HG02610 (cell line): ENCODE data around the gene WFS1.
A peak's percentile ranks its signal among the peaks of the same experiment; 100 is the strongest.

Experiments used
- ATAC-seq: cut with Tn5 transposase; IDR thresholded peaks from one replicate; pipeline ENCODE4 v1.9.1; 2021; ENCODE audit warnings: mild to moderate bottlenecking, moderate library complexity; ENCODE audit not compliant: unreplicated experiment

The WFS1 gene

DNA sequence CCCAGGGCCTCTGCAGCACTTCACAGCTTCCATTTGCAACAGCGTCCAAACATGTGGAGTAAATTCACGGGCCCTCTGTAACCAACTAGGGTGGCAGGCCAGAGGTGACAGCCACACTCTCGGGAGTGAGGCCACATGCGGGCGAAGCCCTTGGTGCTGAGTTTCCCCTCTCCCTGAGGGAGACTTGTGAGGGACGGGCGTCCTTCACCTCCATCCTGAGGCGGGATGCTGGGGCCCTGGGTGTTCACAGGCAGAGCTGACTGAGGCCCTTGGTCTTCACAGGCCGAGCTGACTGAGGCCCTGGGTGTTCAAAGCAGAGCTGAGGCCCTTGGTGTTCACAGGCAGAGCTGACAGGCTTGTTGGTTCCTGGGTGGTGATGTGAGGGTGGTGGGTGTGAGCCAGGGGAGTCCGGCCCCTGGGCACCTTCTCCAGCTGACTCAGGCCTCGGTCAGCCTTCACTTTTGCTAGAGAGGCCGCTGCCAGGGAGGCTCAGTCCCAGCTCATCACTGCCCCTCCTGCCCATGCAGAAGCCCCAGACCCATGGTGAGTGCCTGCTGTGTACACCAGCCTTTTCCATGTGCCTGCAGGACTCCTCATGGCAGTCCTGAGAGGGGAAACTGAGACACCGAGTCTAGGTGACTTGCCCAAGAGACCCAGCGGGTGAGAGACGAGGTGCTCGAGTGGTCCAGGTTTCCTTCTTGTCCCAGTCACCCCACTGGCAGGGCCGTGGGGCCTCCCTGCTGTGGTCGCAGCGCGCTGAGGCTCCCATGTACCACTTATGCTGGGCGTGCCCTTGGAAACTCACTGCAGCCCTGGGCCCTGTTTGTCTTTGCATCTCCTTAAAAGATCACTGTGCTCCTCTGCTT, 8.5 kb downstream of the WFS1 start:
- ATAC-seq, result no peak

DNA sequence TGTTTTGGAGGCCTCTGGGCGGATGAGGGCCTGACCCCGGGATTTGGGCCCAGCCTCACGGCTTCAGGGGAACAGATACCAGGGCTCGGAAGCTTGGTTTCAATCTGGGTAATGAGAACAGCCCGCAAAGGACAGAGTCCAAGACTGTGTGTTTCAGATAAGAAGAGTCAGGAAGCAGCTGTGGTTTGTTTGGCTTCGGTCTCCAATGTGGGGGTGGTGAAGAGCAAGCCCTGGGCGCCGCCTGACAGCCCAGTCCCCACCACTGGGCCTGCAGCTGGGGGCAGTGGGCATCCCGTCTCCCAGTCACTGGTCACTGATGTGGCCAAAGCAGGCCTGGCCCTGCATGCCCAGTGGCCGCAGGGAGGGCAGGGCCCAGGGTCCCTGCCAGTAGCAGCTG, 9.1 kb downstream of the WFS1 start:
- ATAC-seq, result peak; percentile 80

DNA sequence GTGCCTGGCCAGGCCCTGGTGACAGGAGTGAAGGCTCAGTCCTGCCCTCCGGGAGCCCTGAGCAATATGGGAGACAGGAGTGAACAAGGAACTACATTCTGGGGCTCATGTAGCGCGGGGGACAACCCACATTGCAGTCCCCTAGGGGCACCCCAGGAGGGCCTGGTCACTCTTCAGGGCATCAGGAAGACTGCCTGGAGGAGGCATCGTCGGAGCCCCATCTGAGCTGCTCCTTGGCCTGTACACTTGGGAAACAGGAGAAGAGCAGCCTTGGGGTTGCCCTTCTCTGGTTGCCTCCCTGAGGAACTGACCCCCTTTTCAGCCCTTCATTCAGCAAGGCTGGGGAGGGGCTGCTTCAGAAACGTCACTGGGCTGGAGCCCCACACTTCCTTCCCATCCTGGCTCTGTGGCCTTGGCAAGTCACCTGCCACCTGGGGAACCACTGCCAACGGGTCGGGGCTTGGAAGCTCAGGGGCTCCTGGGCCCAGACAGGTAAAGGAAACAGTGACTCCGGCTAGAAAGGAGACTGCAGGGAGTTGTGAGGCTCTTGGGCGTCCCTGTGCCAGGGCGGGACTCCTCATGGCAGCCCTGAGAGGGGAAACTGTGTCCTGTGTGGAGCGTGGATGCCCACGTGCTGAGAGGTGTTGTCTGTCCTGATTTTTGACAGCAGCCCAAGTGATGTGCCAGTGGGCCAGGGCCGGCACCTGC, 10.1 kb downstream of the WFS1 start:
- ATAC-seq, result no peak

DNA sequence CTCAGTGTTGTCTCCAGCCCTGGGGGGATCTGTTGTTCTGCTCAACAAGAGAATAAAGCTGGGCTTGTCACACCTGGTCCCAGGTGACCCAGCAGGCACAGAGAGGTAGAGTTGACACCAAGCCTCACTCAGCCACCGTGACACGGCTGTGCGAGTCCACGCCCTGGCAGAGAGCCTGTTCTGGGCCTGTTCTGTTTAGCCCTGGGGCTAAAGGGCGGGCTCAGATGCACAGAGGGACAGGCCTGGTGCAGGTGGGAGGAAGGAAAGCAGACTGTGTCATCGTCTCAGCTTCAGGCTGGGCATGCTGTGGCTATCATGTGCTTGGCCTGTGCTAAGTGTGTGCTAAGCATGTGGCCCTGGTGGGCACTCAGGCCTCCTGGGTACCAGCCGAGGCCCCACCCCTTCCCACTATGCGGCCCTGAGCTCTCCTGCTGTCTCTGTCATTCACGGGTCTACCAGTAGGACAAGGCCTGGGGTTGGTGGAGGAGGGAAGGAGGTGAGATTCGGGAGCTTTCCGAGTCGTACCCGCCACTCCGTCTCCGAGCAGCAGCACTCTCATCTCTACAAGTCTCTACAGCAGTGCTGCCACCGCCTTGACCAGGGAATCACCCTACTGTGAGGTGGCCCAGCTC, 10.8 kb downstream of the WFS1 start:
- no peak for ATAC-seq

DNA sequence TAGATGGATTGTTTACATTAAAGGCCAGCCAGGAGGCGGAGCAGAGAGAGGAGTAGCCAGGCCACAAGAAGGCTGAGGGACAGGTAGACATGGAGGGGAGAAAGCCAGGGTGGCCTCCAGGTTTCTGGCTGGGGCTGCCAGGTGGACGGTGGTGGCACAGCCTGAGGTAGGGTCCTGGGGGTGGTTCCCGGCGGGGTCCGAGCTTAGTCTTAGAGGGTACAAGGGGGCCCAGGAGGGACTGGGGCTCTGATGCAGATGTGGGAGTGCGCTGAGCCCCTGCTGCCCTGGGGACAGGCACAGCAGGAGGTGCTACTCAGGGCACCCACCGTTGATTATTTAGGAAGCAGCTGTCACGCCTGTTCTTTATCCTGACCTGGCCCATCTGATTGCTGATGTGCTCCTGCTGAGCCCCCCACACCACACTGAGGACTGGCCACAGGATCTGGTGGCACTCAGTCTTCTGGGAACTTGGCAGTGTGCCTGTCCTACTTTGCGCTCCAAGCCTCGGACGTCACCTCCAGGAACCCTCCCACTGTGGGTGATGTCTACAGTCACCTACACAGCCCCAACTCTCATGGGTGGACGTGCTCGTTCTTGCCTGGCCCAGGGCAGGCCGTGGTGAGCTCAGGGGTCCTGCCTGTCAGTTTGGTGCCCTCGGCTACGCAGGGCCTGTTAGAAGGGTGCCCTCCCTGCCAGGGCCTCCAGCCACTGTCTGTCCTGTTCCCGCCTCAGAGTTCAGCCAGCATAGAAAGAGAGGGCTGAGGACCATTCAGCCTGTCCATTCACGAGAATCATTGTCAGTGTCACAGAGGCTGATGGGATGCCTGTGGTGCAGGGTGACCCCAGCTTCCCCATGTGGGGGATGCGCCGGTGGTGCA, 12.0 kb downstream of the WFS1 start:
- no peak for ATAC-seq

DNA sequence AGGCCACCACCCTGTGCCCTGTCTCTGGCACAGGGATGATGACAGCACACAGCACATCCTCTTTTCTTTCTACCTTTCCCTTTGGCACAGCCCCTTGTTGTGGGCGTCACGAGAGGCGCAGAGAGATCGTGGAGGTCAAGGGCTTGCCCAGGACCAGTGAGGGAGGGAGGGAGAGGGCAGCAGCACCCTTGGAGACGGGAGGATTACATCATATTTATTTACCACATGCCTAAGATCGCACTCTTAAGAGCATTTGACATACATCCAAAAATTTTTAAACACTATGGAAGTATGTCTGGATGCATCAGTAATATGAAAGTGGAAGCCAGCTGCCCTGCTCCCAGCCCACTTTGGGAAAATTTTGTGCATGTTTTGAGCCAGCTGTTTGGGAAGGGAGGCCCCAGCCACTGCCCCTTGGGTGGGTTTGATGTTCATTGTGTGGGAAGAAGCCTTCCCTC, 12.7 kb downstream of the WFS1 start:
- ATAC-seq, result no peak

DNA sequence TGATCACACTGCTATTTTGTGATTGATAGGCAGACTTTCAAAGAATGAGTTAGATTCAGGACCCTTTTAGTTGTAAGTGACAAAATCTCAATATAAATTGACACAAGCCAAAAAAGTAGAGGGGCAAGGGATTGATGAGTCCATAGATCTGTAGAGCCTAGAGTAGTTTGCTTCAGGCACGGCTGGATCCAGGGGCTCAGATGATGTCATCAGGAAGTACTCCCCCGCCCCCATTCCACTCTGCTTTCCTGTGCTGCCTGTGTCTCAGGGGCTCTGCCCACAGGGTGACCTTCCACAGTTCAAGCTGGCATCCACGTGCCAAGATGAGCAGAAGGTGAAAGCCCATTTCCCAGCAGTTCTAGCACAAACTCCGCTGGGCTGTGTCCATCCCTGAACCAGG, 13.6 kb downstream of the WFS1 start:
- no peak for ATAC-seq

DNA sequence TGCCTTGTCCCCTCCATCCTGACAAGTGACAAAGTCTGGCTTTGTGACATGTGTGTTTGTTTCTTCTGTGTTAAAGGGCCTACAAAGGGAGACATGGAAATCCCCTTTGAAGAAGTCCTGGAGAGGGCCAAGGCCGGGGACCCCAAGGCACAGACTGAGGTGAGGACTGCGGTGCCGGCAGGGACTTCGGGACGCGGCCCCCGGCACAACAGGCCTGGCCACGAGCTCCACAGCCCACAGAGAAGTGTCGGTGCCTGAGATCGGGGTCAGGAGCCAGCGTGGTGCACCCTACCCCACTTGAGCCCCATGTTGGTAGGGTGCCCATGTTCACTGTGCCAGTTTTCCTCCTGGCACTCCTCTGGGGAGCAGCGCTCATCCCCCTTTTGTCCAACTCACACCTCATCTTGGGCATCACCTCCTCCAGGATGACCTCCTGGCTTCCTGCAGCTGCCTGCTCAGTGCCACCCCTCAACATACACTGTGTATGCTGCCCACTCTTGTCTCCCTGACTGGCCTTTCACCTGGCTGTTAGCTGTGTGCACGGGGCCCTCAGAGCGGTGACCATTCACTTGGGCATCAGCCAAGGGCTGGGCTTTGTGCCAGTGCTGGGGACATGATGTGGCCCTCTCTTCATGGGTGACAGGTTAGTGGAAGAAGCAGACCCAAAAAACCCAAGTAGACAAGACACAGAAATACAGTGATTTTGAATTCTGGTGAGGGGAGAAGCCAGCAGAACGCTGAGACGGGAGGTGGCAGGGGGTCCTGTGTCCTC, 17.6 kb downstream of the WFS1 start:
- ATAC-seq, result no peak

DNA sequence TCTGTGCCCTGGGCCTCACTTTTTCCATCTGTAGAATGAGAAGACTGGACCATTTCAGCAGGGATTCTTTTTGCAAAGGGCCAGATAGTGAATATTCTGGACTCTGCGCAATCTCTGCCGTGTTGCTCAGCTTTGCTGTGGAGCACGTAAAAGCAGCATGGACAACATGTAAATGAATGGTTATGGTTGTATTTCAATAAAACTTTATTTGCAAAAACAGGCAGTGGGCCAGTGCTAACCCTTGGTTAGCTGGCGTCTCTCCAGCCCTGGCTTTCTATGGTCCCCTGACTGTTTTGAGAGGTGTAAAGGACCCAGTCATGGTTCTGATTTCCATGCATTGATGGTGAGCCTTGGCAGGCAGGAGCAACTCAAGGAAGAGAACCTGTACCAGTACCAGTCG, 18.7 kb downstream of the WFS1 start:
- ATAC-seq, result no peak

DNA sequence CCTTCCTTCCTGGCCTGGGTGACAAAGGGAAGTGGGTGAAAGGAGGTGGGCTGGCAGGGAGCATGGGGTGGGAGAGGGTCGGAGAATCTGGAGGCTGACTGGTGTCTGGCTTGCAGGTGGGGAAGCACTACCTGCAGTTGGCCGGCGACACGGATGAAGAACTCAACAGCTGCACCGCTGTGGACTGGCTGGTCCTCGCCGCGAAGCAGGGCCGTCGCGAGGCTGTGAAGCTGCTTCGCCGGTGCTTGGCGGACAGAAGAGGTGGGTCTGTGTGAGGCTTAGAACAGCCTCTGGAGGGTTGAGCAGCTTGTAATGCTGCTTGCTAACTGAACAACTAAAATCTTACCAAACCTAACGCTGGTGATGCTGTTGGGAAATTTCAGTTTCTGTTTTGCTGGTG, 19.2 kb downstream of the WFS1 start:
- ATAC-seq, result no peak

DNA sequence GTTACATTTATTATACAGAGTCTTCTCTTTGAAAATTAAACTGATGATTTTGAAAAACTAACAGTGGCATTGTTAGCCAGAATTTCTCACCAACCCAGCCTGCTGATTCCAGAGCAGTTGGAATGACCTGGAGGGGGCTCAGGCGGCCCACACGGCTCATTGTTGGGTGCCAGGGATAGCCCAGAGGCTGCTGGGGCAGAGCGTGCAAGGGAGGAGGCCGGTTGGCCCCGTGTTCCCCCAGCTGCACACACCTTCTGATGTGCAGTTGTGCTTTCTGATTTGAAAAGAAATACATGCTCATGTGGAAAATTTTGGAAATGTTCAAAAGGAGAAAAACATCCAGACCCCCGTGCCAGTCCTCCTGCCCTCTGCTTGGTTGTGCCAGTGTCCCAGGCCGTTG, 20.6 kb downstream of the WFS1 start:
- ATAC-seq, result no peak

DNA sequence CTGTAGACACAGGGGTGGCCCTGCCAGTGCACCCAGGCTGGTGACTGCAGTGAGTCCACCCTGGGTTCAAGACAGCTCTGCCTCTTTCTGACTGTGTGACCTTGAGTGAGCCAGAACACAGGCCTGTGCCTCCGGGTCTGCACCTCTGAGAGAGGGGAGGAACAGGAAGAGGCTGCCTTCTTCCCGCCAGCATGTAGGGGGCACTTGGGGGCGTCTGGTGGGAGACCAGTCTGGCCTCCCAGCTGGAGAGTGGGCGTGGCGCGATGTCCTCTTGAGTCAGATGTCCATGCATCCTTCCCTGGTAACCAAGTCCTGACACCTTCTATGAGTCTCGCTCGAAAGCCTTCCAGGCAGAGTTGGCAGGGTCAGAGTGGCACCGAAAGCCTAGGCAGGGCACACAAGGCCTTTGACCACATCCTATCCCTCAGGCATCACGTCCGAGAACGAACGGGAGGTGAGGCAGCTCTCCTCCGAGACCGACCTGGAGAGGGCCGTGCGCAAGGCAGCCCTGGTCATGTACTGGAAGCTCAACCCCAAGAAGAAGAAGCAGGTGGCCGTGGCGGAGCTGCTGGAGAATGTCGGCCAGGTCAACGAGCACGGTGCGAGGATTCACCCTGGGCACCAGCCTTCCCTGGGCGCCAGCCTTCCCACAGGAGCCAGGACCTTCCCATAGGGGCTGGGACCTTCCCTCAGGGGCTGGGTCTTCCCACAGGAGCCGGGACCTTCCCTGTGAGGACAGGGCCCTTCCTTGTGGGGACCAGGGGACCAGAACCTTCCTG, 21.3 kb downstream of the WFS1 start:
- ATAC-seq, result no peak

DNA sequence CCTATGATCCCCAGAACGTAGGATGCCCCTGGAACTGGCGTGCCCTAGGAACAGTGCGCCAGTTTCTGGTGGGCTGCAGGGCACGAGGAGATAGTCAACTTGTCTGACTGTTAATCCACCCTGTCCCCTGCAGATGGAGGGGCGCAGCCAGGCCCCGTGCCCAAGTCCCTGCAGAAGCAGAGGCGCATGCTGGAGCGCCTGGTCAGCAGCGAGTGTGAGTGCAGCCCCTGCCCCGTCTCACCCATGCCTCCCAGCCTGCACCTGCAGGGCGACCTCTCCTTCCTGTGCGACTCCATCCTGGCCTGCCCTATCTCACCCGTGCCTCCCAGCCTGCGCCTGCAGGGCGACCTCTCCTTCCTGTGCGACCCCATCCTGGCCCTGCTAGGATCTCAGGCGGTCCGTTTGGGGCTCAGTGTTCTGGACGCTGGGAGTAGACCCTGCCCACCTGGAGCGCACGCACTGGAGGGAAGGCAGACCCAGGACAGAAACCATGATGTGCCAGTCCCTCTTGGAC, 22.2 kb downstream of the WFS1 start:
- no peak for ATAC-seq

DNA sequence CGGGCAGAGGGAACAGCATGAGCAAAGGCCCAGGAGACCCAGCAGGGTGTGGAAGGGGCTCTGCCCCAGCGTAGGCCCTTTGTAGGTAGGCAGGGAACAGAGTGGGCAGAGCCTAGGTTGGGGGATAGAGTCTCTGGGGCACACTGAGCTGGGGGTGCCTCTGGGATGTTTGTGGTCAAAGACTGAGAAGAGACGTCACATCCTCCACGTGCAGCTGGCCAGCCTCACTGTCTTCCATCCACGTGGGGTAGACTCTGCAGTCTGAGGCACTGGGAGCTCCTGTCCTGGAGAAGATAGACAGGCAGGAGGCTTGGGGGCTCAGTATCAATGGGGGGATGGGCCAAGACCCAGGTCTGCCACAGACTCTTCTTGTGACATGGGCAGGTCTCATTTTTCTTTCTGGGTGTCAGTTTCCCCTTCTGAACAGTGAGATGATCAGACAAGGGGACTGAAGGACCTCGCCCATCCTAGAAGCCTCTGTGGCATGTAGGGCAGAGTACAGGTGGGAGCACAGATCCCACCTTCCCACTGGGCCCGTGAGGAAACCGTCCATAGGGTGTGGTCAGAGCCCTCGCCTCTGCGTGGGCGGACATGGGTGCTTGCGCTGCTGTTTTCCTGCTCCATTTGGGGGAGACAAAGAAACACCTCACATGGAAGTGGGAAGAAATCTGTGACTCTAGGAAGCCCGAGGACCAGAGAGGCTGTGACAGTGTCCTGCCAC, 22.9 kb downstream of the WFS1 start:
- ATAC-seq, result no peak

DNA sequence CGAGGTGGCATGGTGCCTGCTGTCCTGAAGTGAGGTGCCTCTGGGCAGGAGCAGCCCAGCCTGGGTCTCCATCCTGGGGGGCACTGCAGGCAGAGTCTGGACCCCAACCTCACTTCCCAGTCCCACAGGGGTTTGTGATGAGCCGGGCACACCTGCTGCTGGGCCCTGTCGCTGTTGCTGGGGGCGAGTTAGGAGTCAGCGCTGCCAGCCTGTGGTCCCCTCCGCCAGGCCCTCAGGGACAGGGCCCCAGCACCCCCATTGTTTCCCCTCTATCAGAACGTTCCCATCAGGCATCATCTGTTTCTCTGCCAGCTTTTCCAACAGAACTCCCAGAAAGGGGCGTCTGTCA, 23.4 kb downstream of the WFS1 start:
- no peak for ATAC-seq

DNA sequence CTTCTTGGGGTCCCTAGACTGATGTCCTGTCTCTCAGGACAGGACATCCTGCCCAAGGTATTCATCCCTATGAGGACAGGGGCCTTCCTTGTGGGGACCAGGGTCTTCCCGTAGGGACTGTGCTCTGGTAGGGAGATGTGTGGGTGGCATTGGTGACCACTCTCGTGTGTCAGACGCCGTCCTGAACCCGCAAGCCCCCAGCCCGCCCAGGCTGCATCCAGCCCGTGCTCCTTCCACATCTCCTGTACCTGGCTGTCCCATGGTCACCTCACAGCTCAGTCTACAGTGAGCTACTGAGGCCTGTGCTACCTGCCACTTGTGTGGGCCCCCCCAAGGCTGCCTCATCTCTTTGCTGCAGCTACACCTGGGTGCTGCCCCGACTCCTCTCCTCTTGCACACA, 24.0 kb downstream of the WFS1 start:
- ATAC-seq, result no peak

DNA sequence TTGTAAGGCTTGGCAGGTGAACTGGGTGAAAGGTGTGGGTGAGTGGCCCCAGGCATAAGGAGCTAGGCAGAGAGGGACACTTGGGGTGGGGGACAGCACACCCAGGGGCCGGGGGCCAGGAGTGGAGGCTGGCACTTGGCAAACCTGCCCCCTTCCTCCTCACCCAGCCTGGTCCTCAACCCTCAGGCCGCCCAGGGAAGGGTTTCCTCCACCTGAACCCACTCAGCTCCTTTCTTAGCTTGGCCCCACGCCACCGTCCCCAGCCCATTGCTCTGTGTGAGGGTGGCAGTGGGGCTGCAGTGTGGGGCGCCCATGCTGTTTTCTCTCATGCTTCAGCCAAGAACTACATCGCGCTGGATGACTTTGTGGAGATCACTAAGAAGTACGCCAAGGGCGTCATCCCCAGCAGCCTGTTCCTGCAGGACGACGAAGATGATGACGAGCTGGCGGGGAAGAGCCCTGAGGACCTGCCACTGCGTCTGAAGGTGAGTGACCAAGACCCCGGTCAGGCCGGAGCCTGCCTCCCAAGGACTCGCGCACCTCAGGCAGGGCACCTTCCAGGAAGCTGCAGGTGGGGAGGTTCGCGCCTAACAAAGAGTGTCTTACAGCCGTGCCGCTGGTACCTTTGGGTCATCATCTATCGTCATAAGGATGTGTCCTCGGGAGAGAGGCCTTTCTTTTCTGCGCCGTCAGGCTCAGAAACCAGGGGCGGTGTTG, 25.2 kb downstream of the WFS1 start:
- no peak for ATAC-seq

DNA sequence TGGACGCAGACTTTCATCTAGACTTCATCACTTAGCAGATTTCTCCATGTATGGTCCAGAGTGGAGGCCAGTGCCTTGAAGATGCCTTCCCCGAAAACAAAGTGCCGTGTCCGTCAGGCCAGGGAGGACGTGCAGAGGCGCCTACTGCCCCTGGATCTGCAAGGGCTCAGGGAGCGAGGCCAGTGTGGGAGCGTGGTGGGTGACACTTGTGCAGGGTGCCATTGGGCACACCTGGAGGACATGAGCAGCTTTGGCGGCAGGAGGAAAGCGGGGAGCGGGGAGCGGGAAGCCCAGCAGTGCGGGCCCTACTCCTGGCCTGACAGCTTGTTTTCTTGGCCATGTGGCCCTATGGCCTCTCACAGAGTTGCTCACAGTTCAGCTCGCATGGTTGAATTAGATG, 25.8 kb downstream of the WFS1 start:
- ATAC-seq, result no peak
